Hematopoietic multipotent progenitor cell treated with erythropoietin and hydrocortisone succinate and interleukin-3 and kit ligand, for 15 days (in vitro differentiated cells): ENCODE measurements around the gene TMEM255A.

ENCODE experiments used
- DNase-seq: peaks from one replicate; pipeline ENCODE4 v3.0.0-alpha.2; 2015; ENCODE audit warnings: low spot score

Gene TMEM255A

DNA sequence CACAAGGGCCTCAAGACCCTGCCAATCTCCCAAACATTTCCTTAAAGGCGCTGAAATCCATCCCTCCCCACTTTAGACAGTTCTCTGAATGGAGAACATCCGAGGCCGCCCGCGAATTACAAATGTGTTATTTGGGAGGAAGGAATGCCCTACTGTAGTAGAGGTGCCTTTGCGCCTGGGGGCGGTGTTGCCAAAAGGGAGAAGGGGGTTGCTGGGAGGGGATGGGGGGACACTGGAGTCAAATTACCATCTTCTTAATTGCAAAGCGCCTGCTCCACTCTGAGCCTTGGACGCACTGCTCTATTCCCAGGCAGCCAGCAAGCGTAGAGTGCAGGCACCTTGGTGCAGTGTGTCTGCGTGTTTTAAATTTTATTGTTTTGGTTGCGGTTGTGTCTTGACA is 2.7 kb downstream of the TMEM255A start:
- no peak for DNase-seq

GRCh38 chrX:120306630-120307029 is 4.6 kb downstream of the TMEM255A start:
- DNase-seq: no peak

DNA sequence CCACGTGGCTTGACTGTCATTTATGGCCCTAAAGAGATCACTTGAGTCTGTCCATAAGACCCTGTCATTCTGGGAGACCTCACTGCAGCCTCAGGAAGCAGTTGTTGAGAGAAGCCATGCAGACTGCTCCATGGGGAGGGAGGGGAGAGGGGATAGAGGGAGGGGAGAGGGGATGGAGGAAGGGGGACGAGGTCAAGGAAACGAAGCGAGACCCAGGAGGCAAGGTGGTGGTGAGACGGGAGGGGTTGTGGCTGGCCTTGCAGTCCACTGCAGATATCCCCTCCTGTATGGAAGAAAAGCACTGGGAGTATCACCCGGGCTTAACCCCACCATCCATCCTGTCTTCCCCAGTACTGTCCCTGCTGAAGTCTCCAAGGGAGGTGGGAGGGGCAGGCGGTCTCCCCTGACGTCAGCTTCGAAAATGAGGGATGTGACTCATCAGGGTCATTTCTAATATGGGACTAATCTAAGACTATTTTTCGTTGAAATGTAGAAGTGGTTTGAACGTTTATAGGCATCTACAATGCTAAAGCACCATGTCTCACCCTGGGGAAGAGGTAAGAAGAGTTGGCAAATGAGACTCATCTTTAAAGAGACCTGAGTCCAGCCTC is 5.6 kb downstream of the TMEM255A start:
- DNase-seq: no peak

DNA sequence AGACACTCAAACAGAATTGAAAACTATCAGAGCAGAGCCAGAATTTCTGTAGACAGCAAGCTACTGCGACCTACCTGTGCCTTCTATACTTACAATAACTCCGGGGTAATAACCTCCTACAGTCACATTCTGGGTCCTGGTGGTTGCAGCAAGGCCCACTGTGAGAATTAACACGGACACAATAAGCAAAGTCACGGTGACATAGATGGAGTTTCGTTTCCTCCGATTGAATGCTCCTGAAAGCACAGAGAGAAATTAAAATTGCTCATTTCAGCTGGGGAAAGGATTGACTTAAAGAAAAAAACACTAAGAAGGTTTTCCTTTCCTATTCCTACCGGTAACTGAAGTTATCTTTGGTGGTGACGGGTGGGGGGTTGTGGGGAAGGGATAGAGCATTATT is 7.0 kb downstream of the TMEM255A start:
- DNase-seq: no peak

- no peak for DNase-seq
These were observed 8.8 kb downstream of the TMEM255A start for GRCh38 chrX:120302434-120302833.

GRCh38 chrX:120301960-120302359 is 9.3 kb downstream of the TMEM255A start:
- no peak for DNase-seq

GRCh38 chrX:120301497-120301896 is 9.8 kb downstream of the TMEM255A start:
- DNase-seq: no peak

- no peak for DNase-seq
These were observed 11.3 kb downstream of the TMEM255A start for GRCh38 chrX:120299928-120300327.

GRCh38 chrX:120297923-120298322 is 13.3 kb downstream of the TMEM255A start:
- no peak for DNase-seq

DNA sequence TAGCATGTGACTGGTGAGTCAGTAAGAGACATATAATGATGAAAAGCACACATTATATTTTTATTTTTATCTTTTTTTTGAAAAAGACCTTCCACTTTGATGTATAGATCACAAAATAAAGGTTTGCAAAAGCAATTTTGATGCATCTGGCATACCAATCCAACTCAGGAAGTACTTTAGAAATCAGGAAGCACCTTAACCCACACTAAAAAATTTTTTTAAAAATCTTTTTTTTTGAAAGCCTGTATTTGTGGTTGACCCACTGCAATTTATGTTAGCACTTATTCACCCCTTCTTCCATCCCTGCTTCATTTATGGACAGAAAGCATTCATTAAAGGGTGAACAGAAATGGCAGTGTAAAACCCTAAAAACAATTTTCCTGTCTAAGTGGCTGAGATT is 16.6 kb downstream of the TMEM255A start:
- no peak for DNase-seq

DNA sequence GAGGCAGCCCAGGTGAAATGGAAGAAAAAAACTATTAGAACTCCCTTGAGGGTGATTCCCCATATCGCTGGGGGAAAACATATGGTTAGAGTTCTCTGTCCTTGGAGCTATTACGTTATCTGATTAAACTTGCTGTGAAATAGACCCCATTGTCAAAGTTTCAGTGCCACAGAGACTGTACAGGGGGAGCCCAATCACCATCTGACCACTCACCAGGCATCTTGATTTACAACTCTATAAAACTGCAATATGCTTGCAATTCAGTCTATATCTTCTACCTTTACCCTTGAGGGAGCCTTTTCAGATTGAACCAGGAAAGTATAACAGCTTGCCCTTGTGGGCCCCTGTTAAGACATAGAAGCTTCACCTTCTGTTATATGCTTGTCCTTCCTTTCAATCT is 18.2 kb downstream of the TMEM255A start:
- no peak for DNase-seq

DNA sequence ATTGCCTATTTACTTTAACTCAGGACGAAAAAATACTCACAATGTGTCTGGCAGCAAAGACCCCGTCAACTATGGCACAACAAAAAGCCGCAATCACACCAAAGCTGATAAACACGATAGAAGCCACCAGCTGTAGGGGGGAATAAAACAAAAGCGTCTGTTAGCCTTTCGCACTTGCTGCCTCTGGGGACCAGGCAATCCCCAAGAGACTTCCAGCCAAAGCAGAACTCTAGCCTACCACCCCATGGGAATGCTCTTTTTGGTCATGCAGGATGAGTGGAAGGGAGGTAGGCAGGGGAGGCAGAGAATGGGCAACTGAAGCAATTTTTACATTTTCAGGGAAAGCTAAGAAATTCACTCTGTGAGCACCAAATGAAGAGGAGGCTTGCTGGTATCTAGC is 20.1 kb downstream of the TMEM255A start:
- DNase-seq: no peak

DNA sequence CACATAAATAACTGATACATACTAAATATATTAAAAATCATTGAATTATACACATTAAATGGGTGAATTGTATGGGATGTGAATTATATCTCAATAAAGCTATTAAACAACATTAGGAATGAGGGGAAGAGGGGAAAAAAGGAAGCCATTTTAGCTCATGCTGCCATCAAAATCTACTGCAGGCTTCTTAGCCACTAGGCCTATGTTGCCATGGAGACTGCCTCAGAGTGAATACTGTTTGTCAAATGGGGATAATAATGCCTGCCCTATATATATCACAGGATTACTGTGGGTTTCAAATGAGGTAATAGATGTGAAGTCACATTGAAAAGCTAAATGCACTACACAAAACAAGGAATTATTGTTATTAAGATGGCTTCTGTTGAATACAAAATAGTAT is 21.2 kb downstream of the TMEM255A start:
- no peak for DNase-seq

DNA sequence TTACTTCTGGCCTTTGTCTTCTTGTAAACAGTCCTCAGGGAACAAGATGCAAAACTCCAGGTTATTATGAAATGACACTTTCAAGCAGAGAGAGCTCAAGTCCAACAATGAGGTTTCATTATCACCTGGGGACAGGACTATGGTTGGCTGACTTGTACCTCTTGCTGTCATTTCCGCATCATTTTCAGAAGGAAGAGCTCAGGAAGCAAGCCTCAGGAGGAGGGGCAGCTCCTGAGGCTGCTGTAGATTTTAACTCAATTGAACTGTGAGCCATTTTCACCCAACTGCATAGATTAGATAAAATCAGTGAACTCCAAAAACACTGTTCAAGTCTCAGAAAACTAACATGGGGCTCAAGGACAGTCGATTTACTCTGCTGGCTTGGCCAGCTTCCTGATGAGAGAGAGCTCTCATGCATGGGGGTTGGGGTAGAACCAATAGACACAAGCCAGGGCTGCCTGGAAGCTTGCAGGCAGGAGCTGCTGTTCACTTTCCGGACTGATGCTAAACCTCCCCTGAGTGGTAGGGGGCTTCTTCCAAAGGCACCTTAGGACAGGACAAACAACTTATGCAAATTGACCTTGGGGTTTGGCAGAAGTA is 23.6 kb downstream of the TMEM255A start:
- no peak for DNase-seq

DNA sequence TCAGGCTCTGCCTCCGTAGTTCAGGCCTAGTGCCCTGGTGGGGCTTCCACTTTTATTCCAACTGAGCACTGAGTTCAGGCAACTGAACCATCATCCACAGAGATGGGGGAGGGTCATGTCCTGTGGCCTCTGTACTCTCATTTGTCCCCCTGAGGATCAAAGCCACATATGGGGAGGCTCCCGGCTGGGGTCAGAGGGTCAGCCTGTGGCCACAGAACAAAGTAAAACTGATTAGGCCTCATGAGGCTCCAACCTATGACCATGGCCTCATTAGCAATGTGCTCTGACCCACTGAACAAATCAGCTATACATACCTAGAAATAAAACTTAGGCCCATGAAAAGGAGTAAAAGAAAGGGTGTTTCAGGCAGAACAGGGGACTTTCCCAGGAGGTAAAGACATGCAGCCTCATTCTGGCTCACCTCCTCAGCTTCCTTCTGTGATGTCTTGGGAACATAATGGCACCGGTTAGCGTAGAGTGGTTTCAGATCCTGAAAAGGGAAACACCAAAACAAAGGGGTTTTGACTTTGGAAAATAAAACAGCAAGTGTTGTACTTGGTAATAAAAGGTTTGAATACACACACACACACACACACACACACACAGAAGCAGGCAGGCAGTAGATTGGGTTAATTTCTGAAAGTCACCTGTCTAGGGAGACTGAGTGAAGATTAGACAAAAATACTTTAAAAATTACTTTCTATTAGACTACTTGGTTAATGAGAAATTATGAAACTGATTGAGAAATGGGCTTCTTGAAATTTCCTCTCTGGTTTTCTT is 24.3 kb downstream of the TMEM255A start:
- no peak for DNase-seq

DNA sequence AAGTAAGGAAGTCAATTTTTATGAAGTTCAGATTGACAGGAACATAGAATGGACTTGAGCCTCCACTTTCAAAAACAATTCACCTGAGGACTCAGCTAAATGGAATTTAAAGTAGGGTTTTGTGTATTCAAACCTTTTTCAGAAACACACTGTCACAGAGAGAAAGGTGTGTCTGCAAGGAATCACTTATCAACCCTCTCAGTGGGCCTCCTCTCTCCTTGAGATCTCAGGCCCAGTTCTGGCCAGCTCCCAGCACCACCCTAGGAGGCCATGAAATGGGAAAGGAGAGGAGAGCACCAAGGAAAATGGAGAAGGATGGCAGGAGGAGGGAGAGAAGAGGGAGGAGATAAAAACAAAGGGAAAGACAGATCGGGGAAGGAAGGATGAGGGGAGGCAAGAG is 28.6 kb downstream of the TMEM255A start:
- no peak for DNase-seq

- no peak for DNase-seq
These were observed 29.5 kb downstream of the TMEM255A start for GRCh38 chrX:120281761-120282160.

GRCh38 chrX:120281021-120281624 is 30.1 kb downstream of the TMEM255A start:
- no peak for DNase-seq

- no peak for DNase-seq
These were observed 36.3 kb downstream of the TMEM255A start for GRCh38 chrX:120274958-120275357.

- no peak for DNase-seq
These were observed 37.1 kb downstream of the TMEM255A start for GRCh38 chrX:120274145-120274544.

DNA sequence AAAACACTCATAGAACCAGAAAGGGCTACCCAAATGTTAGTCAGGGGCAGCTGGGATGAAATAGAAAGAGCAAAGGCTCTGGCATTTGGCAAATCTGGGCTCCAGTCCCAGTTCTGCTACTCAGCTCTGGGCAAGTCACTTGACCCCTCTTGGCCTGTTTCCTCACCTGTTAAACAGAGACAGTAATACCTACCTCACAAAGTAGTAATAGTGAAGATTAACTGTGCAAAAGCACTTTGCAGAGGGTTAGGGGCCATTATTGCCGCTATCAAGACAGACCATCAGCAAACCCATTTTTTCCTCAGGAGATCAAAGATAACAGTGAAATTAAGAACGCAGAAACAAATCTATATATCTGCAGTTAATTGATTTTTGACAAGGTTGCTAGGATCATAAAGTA is 40.0 kb downstream of the TMEM255A start:
- DNase-seq: no peak

GRCh38 chrX:120270567-120270966 is 40.7 kb downstream of the TMEM255A start:
- no peak for DNase-seq

DNA sequence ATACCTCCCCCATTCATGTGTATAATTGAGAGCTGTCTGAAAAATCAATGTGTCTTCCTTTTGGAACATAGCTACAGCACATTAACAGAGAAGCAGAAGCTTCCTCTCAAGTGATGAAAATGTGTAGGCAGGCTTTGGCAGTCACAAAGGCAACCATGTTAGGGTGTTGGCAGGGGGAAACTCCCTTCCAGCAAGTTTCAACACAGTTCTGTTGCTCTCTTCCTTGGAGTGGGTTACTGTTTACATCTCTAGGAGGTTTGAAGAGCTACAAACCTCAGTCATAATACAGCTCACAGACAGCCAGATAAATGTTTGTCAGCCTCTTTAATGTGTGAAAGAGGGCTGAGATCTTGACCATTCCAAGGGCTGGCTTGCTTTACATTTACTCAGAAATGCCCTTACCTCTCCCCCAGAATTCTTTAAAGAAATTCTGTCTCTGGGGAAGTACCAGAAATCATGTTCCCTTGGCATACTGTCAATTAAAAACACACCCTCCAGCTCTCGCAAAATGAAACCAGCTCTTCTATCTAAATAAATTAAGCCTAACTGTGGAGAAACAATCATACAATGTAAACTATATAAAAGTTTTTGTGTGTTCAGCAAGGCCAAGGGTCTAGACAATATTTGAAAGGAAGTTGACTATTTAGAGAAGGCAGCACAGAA is 41.8 kb downstream of the TMEM255A start:
- DNase-seq: no peak
